ENCODE results near the gene OSBPL10.

Gene OSBPL10

GRCh38 chr3:31934866-31935265 is 46.2 kb downstream of the OSBPL10 start:
- peak overlapping the region; percentile 58 for H3K9ac ChIP-seq (ENCODE audit: low read length)
- no peaks in the 10 kb centered on the region for H4K20me1 ChIP-seq (ENCODE audit: insufficient read depth, low read length)
- peaks cover 52% of the 10 kb centered on the region for H3K79me2 ChIP-seq (ENCODE audit: insufficient read depth, low read length)
- no peak overlapping the region for H2AFZ ChIP-seq (ENCODE audit: low read length)
- peaks cover 94% of the 10 kb centered on the region for H3K4me1 ChIP-seq (ENCODE audit: insufficient read depth, low read length, severe bottlenecking)
- no peaks in the 10 kb centered on the region for H3K9me3 ChIP-seq (ENCODE audit: low read length)
- H3F3A ChIP-seq (ENCODE audit: insufficient read depth, low read length) = peaks cover 5% of the 10 kb centered on the region; the same call in 1 of the 2 replicates
- H3K36me3 ChIP-seq (ENCODE audit: insufficient read depth, low read length) = no peaks in the 10 kb centered on the region
- no peaks in the 10 kb centered on the region for H3K9me2 ChIP-seq (ENCODE audit: low read depth, low read length)
- peak overlapping the region; percentile 98 for H3K27ac ChIP-seq (ENCODE audit: low read depth, low read length, poor library complexity, severe bottlenecking)
- no peak for TF ChIP-seq CTCF (IDR thresholded peaks at IDR 0.05; ENCODE audit: low read length)
- peak overlapping the region; percentile 64 for H3K4me2 ChIP-seq (ENCODE audit: low read length)
- no peaks in the 10 kb centered on the region for H3K27me3 ChIP-seq (ENCODE audit: insufficient read depth, low read length)
- peak overlapping the region; percentile 30 for H3K4me3 ChIP-seq (ENCODE audit: low read depth, low read length, poor library complexity, severe bottlenecking)

GRCh38 chr3:31934018-31934417 is 47.0 kb downstream of the OSBPL10 start:
- Histone ChIP-seq H3K4me1 (ENCODE audit: insufficient read depth, low read length, severe bottlenecking) (peaks cover 95% of the 10 kb centered on the region), H3F3A (ENCODE audit: insufficient read depth, low read length) (peaks cover 6% of the 10 kb centered on the region; the same call in 1 of the 2 replicates)
- no peak for TF ChIP-seq EZH2 (IDR thresholded peaks at IDR 0.05; ENCODE audit: borderline replicate concordance, low read length)
- no peak for TF ChIP-seq CTCF (IDR thresholded peaks at IDR 0.05; ENCODE audit: low read length)

GRCh38 chr3:31932990-31933389 is 48.1 kb downstream of the OSBPL10 start:
- Histone ChIP-seq H3K36me3 (ENCODE audit: insufficient read depth, low read length) (no peaks in the 10 kb centered on the region), H3K9ac (ENCODE audit: low read length) (peak overlapping the region; percentile 58; the same call in 1 of the 2 replicates), H3K9me3 (ENCODE audit: low read length) (no peaks in the 10 kb centered on the region), H3K4me3 (ENCODE audit: low read depth, low read length, poor library complexity, severe bottlenecking) (peak overlapping the region; percentile 30), H4K20me1 (ENCODE audit: insufficient read depth, low read length) (no peaks in the 10 kb centered on the region), H3K4me1 (ENCODE audit: insufficient read depth, low read length, severe bottlenecking) (peaks cover 95% of the 10 kb centered on the region), H2AFZ (ENCODE audit: low read length) (no peak overlapping the region), H3F3A (ENCODE audit: insufficient read depth, low read length) (peaks cover 6% of the 10 kb centered on the region; the same call in 1 of the 2 replicates), H3K4me2 (ENCODE audit: low read length) (peak overlapping the region; percentile 64), H3K27ac (ENCODE audit: low read depth, low read length, poor library complexity, severe bottlenecking) (peak overlapping the region; percentile 98), H3K27me3 (ENCODE audit: insufficient read depth, low read length) (no peaks in the 10 kb centered on the region), H3K9me2 (ENCODE audit: low read depth, low read length) (no peaks in the 10 kb centered on the region), H3K79me2 (ENCODE audit: insufficient read depth, low read length) (peaks cover 52% of the 10 kb centered on the region)
- TF ChIP-seq EZH2 (IDR thresholded peaks at IDR 0.05; ENCODE audit: borderline replicate concordance, low read length) (no peak), CTCF (IDR thresholded peaks at IDR 0.05; ENCODE audit: low read length) (no peak)

More at GRCh38 chr3:31934018-31934417, 47.0 kb downstream of the OSBPL10 start:
- Histone ChIP-seq H3K79me2 (ENCODE audit: insufficient read depth, low read length) (peaks cover 49% of the 10 kb centered on the region), H3K27ac (ENCODE audit: low read depth, low read length, poor library complexity, severe bottlenecking) (peak overlapping the region; percentile 98), H3K9me2 (ENCODE audit: low read depth, low read length) (no peaks in the 10 kb centered on the region), H3K9me3 (ENCODE audit: low read length) (no peaks in the 10 kb centered on the region), H3K36me3 (ENCODE audit: insufficient read depth, low read length) (no peaks in the 10 kb centered on the region), H4K20me1 (ENCODE audit: insufficient read depth, low read length) (no peaks in the 10 kb centered on the region), H3K4me3 (ENCODE audit: low read depth, low read length, poor library complexity, severe bottlenecking) (peak overlapping the region; percentile 30), H2AFZ (ENCODE audit: low read length) (no peak overlapping the region), H3K27me3 (ENCODE audit: insufficient read depth, low read length) (no peaks in the 10 kb centered on the region), H3K4me2 (ENCODE audit: low read length) (peak overlapping the region; percentile 64), H3K9ac (ENCODE audit: low read length) (peak overlapping the region; percentile 58)

Measured in OCI-LY1 (cell line).